Heart right ventricle (tissue), 16 donors: ENCODE measurements around the gene ADORA2A. TPM values are rescaled to one million over a fixed set of nuclear protein-coding genes. Genes with fewer than 3 reads are reported as not detected.

Source experiments
- ATAC-seq, 8 donors: fragments of 200-7000 bp; cut with Tn5 transposase; one replicate each; pipeline ENCODE4 v1.9.1; 2020; ENCODE audit warnings: mild to moderate bottlenecking in 8 of 8, moderate library complexity in 8 of 8, moderate number of reproducible peaks in 1 of 8
- DNase-seq, 2 donors: peaks; one replicate each; pipeline ENCODE4 v3.0.0-alpha.2; 2020
- H3K27ac ChIP-seq, 10 donors: fragments of 200-600 bp; sonication (generic) in 2 of 10; one replicate each; pipeline versions ENCODE4 v1.5.0 to v1.8.0; 2020 to 2022; ENCODE audit warnings: mild to moderate bottlenecking in 3 of 10
- H3K27me3 ChIP-seq, 7 donors: fragments of 200-600 bp; one replicate each; pipeline ENCODE4 v1.8.0; 2021 to 2022; ENCODE audit warnings: mild to moderate bottlenecking in 2 of 7
- H3K36me3 ChIP-seq, 9 donors: fragments of 200-600 bp; sonication (generic) in 1 of 9; one replicate each; pipeline versions ENCODE4 v1.5.0 to v1.8.0; 2020 to 2022; ENCODE audit warnings: mild to moderate bottlenecking in 2 of 9
- H3K4me1 ChIP-seq, 9 donors: fragments of 200-600 bp; sonication (generic) in 1 of 9; one replicate each; pipeline versions ENCODE4 v1.5.0 to v1.8.0; 2020 to 2022; ENCODE audit warnings: mild to moderate bottlenecking in 4 of 9
- H3K4me3 ChIP-seq, 10 donors: fragments of 200-600 bp; sonication (generic) in 2 of 10; one replicate each; pipeline versions ENCODE4 v1.5.0 to v1.8.0; 2020 to 2022; ENCODE audit warnings: mild to moderate bottlenecking in 7 of 10, moderate library complexity in 2 of 10
- H3K9me3 ChIP-seq, 11 donors: fragments of 200-600 bp in 10 of 11; sonication (generic) in 2 of 11; one replicate each; pipeline versions ENCODE4 v1.5.0 to v1.8.0; 2013 to 2022; ENCODE audit warnings: mild to moderate bottlenecking in 2 of 11, control low read depth in 1 of 11, moderate library complexity in 1 of 11
- CTCF ChIP-seq, 9 donors: fragments of 200-600 bp; sonication (generic) in 2 of 9; IDR thresholded peaks; one replicate each; pipeline versions ENCODE4 v1.5.0 to v1.8.0; 2021 to 2022; ENCODE audit warnings: antibody characterized with exemption in 9 of 9, mild to moderate bottlenecking in 5 of 9, moderate library complexity in 1 of 9
- WGBS, 2 donors: extraction: QIAGEN DNeasy Blood & Tissue Kit; methylation state at CpG; one replicate each; pipeline ENCODE4 v1.1.7; 2013; ENCODE audit warnings: inconsistent platforms in 1 of 2; 5-methylcytosine and 5-hydroxymethylcytosine counted together
- intact Hi-C, 10 donors: fragments of 100-400 bp; cut with DNase I; formaldehyde crosslinking; loops; one replicate each; pipeline versions ENCODE4 v1.11.1 to v1.14.2; 2022
- polyA plus RNA-seq, 2 donors: library from polyadenylated mRNA; stranded (reverse); fragments of 200-250 nt; gene quantifications; one replicate each; pipeline ENCODE4 v1.2.3, GENCODE V29; 2013
- total RNA-seq, 10 donors: library from RNA; stranded (reverse); fragmentation: NEBNext Ultra II Directional in 3 of 10; extraction: Animal tissue kit (Norgen Biotek cat#: 25700) in 3 of 10; gene quantifications; one replicate each; pipeline versions ENCODE4 v1.2.1 to v1.2.4, GENCODE V29; 2021 to 2023
- donor health status: Arrhythmogenic right ventricular cardiomyopathy.
- donor health status: ischemic (EF 13 %, LVEDD 7.1; RV severe dilation, severe dysfunction).
- donor health status: healthy with polysubstance abuse.
- donor health status: DM: no; HTN: yes; CAD: no.
- donor health status: DM: no; HTN: no; CAD: no.
- donor health status: ischemic (EF 25% LVEDD 6.9; RV normal size, moderate dysfunction).
- donor health status: ischemic (EF 25% LVEDD 5.7; RV mildly dilated, moderate dysfunction).
- donor health status: healthy.
- donor health status: DM: yes; HTN: yes; CAD: no.
- donor health status: Ischemic cardiomyopathy.
- donor health status: ischemic (EF 35%, LVEDD 5.7; RV mildly dilated, moderate dysfunction).
- donor health status: nonischemic (EF 11% LVEDD 7.7; RV severe dilation, severe dysfunction).
- donor health status: DM: yes; HTN: yes; CAD: no.
- donor health status: PGD.
- donor health status: ischemic (EF 29% LVEDD 5.4; RV normal size, mild dysfunction).
- donor health status: nonischemic (EF 23%, LVEDD 6.1; RV moderate dilation, normal function).

ADORA2A gene
- total and polyA plus RNA-seq, 12 donors, result 1.5 to 9.7 (median 4.1) TPM

- H3K27ac ChIP-seq, result peak overlapping the region in 5 of 10 donors; percentile 2 to 64 (median 26)
- no peak for ATAC-seq
- no peaks in the 10 kb centered on the region for H3K9me3 ChIP-seq
- no peak for DNase-seq
- H3K36me3 ChIP-seq, result no peaks in the 10 kb centered on the region
- H3K4me1 ChIP-seq, result peaks cover 2 to 56% (median 42%) of the 10 kb centered on the region in 9 donors
- intact Hi-C loops, result no loop called here
- H3K27me3 ChIP-seq, result no peaks in the 10 kb centered on the region
- H3K4me3 ChIP-seq, result no peak overlapping the region
- WGBS, 2 donors, result 29 to 33% methylated on average over 1 of the region's 1 CpG
- no peak for TF ChIP-seq CTCF (IDR thresholded peaks at IDR 0.05)
These were observed 32.5 kb downstream of the ADORA2A start for GRCh38 chr22:24459911-24460310.

GRCh38 chr22:24460418-24461089 is 33.2 kb downstream of the ADORA2A start:
- Histone ChIP-seq H3K27ac (peak overlapping the region in 5 of 10 donors; percentile 26 to 64 (median 53)), H3K36me3 (no peaks in the 10 kb centered on the region), H3K27me3 (no peaks in the 10 kb centered on the region), H3K9me3 (no peaks in the 10 kb centered on the region), H3K4me1 (peaks cover 0 to 56% (median 39%) of the 10 kb centered on the region in 9 donors), H3K4me3 (no peak overlapping the region)
- WGBS, 2 donors, result 65 to 66% methylated on average over 10 of the region's 10 CpGs
- ATAC-seq, result peak in 1 of 8 donors; percentile 37
- TF ChIP-seq CTCF (IDR thresholded peaks at IDR 0.05), result no peak
- no peak for DNase-seq
- intact Hi-C loops, result no loop called here

DNA sequence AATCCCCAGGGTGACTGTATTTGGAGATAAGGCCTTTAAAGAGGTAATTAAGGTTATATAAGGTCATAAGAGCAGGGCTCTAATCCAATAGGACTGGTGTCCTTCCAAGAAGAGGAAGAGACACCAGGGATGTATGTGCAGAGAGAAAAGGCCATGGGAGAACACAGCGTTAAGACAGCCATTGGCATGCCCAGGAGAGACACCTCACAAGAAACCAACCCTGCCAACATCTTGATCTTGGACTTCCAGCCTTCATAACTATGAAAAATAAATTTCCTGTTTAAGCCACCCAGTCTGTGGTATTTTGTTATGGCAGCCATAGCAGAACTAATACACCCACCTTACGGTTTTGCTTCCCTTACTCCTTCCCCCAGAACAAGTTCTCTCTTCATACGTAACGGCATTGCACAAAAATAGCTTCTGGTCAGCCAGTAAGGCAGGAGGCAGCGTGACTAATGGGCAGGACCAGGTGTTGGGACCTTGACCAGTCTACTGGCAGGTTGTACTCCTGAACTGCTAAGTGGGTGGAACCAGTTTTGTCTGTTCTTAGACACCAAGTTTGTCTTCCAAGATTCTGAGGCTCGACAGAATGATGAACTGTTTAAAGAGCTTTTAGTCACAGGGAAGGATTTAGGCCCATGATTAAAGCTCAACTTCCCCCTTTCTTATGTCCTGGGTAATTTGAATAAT is 35.8 kb downstream of the ADORA2A start:
- no peak overlapping the region for H3K4me3 ChIP-seq
- WGBS, 2 donors, result 92% methylated on average over 6 of the region's 6 CpGs
- no peaks in the 10 kb centered on the region for H3K36me3 ChIP-seq
- DNase-seq (no peak), ATAC-seq (no peak)
- no peaks in the 10 kb centered on the region for H3K9me3 ChIP-seq
- no peak for TF ChIP-seq CTCF (IDR thresholded peaks at IDR 0.05)
- intact Hi-C loops, result no loop called here
- peaks cover 7 to 66% (median 51%) of the 10 kb centered on the region in 9 donors for H3K4me1 ChIP-seq
- no peaks in the 10 kb centered on the region for H3K27me3 ChIP-seq
- H3K27ac ChIP-seq, result peak overlapping the region in 1 of 10 donors; percentile 17

GRCh38 chr22:24465566-24465965 is 38.2 kb downstream of the ADORA2A start:
- WGBS, 2 donors, result 63 to 71% methylated on average over 5 of the region's 5 CpGs
- no peak for TF ChIP-seq CTCF (IDR thresholded peaks at IDR 0.05)
- no peaks in the 10 kb centered on the region for H3K9me3 ChIP-seq
- peaks cover 7 to 69% (median 42%) of the 10 kb centered on the region in 9 donors for H3K4me1 ChIP-seq
- H3K4me3 ChIP-seq, result no peak overlapping the region
- no peak for DNase-seq
- peak in 1 of 8 donors; percentile 13 for ATAC-seq
- intact Hi-C loops, result loop anchor here in 1 of 10 donors (5.0 kb wide), 1 partner anchor 33 kb away; no protein-coding TSS in a partner anchor
- H3K27me3 ChIP-seq, result no peaks in the 10 kb centered on the region
- H3K27ac ChIP-seq, result peak overlapping the region in 6 of 10 donors; percentile 2 to 65 (median 60)
- no peaks in the 10 kb centered on the region for H3K36me3 ChIP-seq
